HG02938 (cell line): ENCODE data around the gene TMEM30B.

ENCODE experiments used
- ATAC-seq: cut with Tn5 transposase; IDR thresholded peaks from one replicate; pipeline ENCODE4 v1.9.1; 2021; ENCODE audit warnings: mild to moderate bottlenecking, moderate library complexity; ENCODE audit not compliant: unreplicated experiment

The TMEM30B gene

GRCh38 chr14:61268812-61269211 lies 12.3 kb downstream of the TMEM30B start:
- ATAC-seq: no peak

DNA sequence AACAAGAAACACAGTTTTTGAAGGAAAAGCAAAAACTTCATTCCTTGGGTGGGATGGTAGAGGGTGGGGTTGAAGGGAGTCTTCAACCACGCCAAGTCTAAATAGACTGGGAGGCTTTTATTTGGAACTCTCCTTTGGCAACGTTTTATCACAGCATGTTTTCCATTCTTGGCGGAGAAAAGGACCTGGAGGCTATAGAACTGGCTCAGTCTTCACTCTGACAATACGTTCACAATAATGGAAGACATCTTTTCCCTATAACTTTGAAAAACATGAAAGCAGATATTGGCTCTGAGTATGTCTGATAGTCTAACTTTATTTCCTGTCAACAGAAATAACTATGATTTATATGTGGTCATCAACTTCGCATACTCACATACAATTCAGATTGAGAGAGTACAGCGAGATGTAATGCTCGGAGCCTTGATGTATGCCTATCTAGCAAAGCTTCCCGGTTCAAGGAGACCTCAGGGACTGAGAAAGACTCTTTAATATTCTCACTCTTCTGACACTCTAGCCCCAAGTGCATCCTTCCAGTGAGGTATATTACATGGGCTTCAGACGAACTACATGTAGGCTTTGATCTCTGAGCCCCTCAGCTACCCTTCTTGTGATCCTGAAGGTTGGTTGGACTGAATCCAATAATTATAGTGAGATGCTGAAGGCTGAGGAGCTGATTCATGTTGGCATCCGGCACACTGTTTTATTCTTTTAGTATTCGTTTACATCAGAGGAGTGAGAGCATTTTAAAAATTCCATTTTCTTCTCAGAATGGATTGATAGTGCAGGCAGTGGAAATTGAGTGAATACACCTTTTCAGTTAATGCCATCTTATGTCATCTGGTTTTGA lies 14.0 kb downstream of the TMEM30B start:
- ATAC-seq: no peak

DNA sequence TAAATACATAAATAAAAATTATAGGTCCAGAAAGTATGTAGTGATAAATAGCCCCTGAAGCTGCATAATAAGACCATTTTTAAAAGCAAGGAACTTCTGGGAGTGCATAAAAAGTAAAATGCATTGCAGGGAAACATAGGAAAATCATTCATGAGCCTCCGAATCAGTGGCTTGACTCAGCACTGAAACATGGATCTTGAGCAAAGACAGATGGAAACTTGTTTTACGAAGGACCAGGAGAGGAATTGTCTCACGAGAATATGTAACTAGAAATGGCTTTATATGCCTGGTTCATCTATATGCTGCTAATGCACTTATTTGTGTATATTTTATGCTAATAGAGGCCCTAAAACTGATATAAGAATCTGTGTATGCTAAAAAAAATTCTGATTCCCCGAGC lies 14.7 kb downstream of the TMEM30B start:
- no peak for ATAC-seq

DNA sequence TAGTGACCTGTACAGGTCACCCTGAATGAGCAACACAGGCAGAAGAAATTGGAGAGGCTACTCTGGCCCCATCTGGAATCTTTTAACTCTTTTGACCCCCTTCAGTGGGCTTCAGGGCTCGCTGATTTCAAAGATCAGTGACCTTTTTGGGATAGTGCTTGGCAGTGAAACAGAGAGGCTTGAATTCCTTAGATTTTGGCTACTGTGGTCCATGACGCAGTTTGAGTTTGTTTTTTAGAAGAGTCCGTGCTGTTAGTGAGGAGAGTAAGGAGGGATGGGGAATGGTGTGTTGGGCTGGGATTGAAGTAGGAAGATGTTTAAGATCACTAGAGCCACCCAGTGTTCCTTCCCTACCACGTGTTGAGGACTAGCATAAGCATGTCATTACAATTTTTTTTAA lies 16.5 kb downstream of the TMEM30B start:
- no peak for ATAC-seq

DNA sequence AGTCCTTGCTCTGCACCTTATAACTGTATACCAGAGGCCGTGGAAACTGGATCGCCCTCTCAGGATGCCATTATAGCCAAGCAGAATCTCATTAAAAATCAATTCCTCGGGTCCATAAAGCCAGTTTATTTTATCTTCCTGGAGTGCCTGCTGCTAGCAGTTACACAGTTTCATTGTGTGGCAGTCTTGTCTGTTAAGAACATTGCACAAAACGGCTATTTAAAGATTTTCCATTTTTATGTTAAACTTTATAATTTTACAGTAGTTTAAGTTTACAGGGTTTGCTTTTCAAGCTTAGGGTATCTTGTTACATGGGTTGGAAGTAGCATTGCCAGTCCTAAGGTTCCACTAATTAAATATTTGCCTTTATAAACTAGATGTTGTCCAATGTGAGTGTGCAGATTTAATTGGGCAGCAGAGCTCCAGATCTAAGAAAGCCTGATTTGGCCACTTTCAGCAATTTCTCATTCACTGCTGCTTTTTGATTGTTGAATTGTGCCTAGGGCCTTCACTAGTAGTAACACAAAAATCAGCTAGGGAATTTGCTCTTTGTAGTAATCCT lies 17.0 kb downstream of the TMEM30B start:
- no peak for ATAC-seq

DNA sequence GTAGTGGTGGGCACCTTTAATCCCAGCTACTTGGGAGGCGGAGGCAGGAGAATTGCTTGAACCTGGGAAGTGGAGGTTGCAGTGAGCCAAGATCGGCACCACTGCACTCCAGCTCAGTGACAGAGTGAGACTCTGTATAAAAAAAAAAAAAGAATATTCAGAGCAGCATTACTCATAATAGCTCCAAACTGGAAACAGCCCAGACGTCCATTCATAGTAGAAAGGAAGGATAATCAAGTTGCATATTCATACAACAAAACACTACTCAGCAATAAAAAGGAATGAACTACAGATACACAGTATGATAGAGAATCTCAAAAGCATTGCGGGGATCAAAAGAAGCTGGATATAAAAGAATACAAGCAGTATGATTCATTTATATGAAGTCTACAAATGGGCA lies 19.1 kb downstream of the TMEM30B start:
- no peak for ATAC-seq

- no peak for ATAC-seq
Measured at GRCh38 chr14:61260939-61261776, 20.0 kb downstream of the TMEM30B start.

- ATAC-seq: no peak
Measured at GRCh38 chr14:61258985-61259384, 22.2 kb downstream of the TMEM30B start.

DNA sequence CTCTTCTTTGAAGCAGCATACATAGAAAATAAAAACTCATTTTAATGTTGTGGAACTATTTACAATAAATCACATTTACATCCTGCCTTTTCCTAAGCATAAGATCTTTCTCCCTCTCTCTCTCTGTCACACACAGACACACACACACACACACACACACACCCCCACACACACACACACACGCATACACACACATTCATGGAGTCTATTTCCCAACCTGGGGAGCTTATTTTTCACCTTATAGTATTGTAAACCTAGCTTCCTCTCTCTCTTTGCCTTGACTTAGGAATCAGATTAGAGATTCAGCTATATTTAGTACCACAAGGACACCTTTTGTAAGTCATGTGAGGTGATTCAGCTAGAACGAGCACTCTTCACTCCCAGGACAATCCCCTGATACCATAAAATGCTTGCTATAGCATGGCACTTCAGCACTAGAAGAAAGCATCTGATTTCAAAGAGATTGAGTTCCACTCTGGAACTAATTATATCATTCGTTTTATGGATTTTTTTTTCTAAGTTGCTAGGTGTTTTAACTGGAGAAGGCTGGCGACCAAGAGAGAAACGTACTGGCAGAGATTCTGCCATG lies 23.6 kb downstream of the TMEM30B start:
- no peak for ATAC-seq

- ATAC-seq: no peak
Measured at GRCh38 chr14:61256826-61257468, 24.2 kb downstream of the TMEM30B start.

- no peak for ATAC-seq
Measured at GRCh38 chr14:61255968-61256367, 25.2 kb downstream of the TMEM30B start.

DNA sequence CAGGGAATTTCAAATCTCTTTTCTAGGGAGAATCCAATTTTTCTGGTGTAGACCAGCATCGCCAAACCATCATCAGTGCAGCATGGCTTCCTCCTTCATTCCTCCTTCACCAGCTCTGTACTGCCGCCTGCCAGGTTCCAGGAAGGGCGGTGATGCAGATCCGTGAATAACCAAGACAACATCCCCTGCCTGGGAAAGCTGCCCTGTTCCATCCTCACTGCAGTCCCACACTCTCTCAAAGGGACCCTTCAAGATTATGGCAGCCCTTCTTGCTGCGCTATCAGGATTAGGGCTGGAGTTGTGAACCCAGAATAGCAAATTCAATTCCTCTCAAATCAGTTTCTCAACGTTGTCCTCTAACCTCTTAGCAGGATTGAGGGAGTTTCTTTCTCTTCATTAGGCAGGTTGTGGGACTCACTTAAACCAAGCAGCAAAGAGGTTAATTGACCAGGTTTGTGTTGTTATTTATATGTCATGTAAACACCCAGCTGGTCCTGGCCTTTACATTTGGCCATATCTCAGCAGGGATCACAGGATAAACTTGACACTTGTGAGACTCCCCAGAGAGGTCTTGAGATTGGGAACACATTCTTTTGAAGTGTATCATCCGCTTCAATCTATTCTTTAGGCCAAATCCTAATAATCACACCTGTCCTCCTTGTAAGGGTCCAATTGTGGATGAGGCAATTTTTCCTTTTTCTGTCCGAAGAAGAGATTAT lies 26.2 kb downstream of the TMEM30B start:
- ATAC-seq: no peak

DNA sequence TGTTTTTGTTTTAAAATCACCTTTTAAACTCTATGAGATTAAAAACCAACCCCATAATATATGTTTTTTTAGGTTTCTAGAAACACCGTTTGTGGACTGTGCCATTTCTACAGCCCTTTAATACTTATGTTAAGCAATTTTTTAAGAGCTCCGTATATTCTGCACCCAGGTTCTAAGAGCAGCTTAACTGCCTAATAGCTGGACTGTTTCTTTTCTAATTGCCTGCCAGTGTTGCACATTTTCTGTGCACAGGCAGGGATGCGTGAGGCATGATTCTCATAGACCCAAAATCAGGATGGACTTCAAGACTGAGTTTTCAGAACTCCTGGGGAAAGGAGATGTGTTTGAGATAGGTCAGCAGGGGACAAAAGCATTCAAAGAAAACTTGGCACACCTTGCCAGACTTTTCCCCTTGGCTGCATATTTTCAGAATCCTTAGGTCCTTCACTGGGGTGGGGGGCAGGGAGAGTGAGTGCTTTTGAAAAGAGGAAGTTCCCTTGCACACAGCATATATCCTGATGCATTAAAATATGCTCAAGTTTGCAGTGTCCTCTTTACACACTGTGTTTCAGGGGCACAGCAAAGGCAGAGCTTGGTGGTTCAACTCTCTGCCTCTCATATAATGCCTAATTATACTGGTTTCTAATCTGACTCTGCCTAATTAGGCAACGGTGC lies 27.9 kb downstream of the TMEM30B start:
- ATAC-seq: peak; percentile 16

DNA sequence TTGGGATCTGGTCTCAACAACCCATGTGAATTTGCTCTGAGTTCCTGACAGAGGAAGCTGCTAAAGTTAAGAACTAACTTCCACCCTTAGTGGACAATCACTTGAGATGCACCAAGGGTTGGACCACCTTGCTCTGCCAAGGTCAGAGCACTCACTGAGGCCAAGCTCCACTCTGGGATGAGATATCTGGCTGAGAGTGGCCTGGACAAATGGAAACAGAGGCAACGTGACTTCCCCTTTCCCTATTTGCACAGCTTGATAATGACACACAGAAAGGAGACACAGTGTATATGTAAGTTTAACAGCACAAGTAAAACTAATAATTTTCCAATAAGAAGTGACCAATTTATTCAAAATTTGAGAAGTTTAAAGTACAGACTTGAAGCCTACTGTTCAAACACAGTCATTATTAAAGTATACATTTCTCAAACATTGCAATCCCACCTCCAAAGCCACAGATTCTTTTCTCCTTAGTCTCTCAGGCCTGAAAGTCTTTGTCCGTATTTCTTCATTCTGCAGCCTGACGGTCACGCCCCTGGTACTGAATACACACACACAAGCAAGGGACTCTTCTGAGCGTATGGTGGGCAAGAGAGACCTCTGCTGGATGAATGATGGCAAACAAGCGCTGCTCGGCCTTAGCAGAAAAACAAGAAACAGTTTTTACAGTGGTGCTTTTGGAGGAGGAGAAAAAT lies 28.6 kb downstream of the TMEM30B start:
- peak; percentile 93 for ATAC-seq

- ATAC-seq: no peak
Measured at GRCh38 chr14:61250063-61250462, 31.1 kb downstream of the TMEM30B start.

DNA sequence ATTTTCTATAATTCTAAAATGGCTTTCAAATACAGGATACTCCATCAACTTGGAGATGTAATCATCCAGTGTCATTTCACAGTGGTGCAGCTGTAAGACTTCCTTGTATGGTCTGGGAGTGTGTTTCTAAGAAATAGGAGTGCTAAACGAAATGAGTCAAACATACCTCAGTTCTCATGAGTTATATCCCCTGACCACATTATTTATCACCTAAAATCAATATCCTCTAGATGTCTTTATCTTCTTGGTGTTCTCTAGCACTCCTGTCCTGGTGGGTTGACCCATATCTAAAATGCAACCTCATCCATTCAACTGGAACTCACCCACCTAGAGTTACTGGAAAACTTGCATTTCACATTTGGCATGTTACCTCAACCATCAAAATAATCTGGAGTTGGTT lies 33.2 kb downstream of the TMEM30B start:
- no peak for ATAC-seq

DNA sequence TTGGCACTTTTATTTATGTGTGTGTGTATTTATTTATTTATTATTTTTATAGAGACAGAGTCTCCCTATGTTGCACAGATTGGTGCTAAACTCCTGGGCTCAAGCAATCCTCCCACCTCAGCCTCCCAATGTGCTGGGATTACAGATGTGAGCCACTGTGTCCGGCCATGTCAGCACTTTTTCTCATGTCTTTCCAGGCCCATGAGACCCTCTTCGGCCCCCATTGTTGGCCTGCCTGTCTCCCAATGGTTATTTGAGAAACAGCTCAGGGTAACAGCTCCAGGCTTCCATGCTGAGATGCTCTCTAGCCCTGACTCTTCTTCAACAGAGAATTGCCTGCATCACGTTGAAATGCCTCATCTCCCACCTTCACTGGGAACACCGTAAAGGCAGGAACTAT lies 34.4 kb downstream of the TMEM30B start:
- no peak for ATAC-seq

GRCh38 chr14:61244009-61244408 lies 37.1 kb downstream of the TMEM30B start:
- ATAC-seq: no peak

- no peak for ATAC-seq
Measured at GRCh38 chr14:61240206-61240605, 40.9 kb downstream of the TMEM30B start.
